GM12878 (cell line): ENCODE results near the gene PIGQ. TPM values are rescaled to one million over a fixed set of nuclear protein-coding genes. Genes with fewer than 3 reads are reported as not detected.

Source experiments
- ATAC-seq: fragments of 200-7000 bp; cut with Tn5 transposase; 3 replicates; pipeline ENCODE4 v1.9.1; 2020; ENCODE audit warnings: mild to moderate bottlenecking, moderate library complexity
- BruUV-seq: library from RNA; stranded (reverse); fragments of 400-500 nt; replicated peaks from 2 replicates; lab custom pipeline; 2021; lab: Mats Ljungman, UMichigan
- CTCF ChIA-PET: fragments of 300-600 bp; sonication (Branson Sonifier 250); formaldehyde crosslinking; extraction: SDS; loops from one replicate; lab custom pipeline; 2021; ENCODE audit warnings: inconsistent platforms; lab: Yijun Ruan, JAX
- POLR2A ChIA-PET: fragments of 350-600 bp; formaldehyde crosslinking; extraction: SDS; loops from one replicate; lab custom pipeline; 2021; ENCODE audit warnings: inconsistent platforms; lab: Charles Lee
- RAD21 ChIA-PET: fragments of 300-600 bp; sonication (Branson Sonifier 250); formaldehyde crosslinking; loops from one replicate; lab custom pipeline; 2023; ENCODE audit warnings: antibody characterized with exemption; ENCODE audit not compliant: unreplicated experiment; lab: Charles Lee
- SMC1A ChIA-PET: fragments of 300-600 bp; sonication (Branson Sonifier 250); formaldehyde crosslinking; loops from one replicate; lab custom pipeline; 2023; ENCODE audit not compliant: unreplicated experiment, uncharacterized antibody; lab: Charles Lee
- DNase-seq: peaks from one replicate; pipeline ENCODE4 v3.0.0-alpha.2; 2011; ENCODE audit warnings: low read depth, low spot score
- FAIRE-seq: peaks from 3 replicates; lab custom pipeline; 2011; peaks lifted over from hg19 to GRCh38; lab: Jason Lieb, UNC
- H2AFZ ChIP-seq: 2 replicates; pipeline ENCODE4 v1.6.0; 2011; ENCODE audit warnings: low read depth, low read length, control low read depth; ENCODE audit not compliant: control insufficient read depth
- H3K27ac ChIP-seq: 2 replicates; pipeline ENCODE4 v1.5.1; 2011; ENCODE audit warnings: control low read depth; ENCODE audit not compliant: control insufficient read depth, insufficient read depth
- H3K27me3 ChIP-seq, 2 experiments: replicated peaks in 1 of 2; 2 replicates each; pipeline versions ENCODE4 v1.6.0 to v1.6.1; 2011; ENCODE audit warnings: low read length in 1 of 2; ENCODE audit not compliant: control insufficient read depth in 2 of 2, insufficient read depth in 2 of 2
- H3K36me3 ChIP-seq, 2 experiments: 2 replicates each; pipeline ENCODE4 v1.5.1; 2011; ENCODE audit warnings: low read length in 1 of 2; ENCODE audit not compliant: control insufficient read depth in 2 of 2, insufficient read depth in 2 of 2
- H3K4me1 ChIP-seq: 2 replicates; pipeline ENCODE4 v1.6.1; 2011; ENCODE audit warnings: mild to moderate bottlenecking, low read length, moderate library complexity, mixed read lengths; ENCODE audit not compliant: control insufficient read depth, insufficient read depth
- H3K4me2 ChIP-seq: 2 replicates; pipeline ENCODE4 v1.6.0; 2011; ENCODE audit warnings: control low read depth; ENCODE audit not compliant: control insufficient read depth, insufficient read depth
- H3K4me3 ChIP-seq: fragments of 200-600 bp; sonication (generic); 2 replicates; pipeline ENCODE4 v1.5.1; 2016
- H3K79me2 ChIP-seq: 2 replicates; pipeline ENCODE4 v1.6.0; 2011; ENCODE audit warnings: low read length; ENCODE audit not compliant: control insufficient read depth, insufficient read depth
- H3K9ac ChIP-seq: 2 replicates; pipeline ENCODE4 v1.8.0; 2011; ENCODE audit warnings: low read length, control low read depth, mixed read lengths; ENCODE audit not compliant: control insufficient read depth, insufficient read depth
- H3K9me3 ChIP-seq: replicated peaks from 3 replicates; pipeline ENCODE4 v1.5.1; 2011; ENCODE audit warnings: mild to moderate bottlenecking, low read length; ENCODE audit not compliant: control insufficient read depth, insufficient read depth
- H4K20me1 ChIP-seq: 2 replicates; pipeline ENCODE4 v1.6.0; 2011; ENCODE audit not compliant: control insufficient read depth, insufficient read depth
- CBX5 ChIP-seq: sonication (generic); IDR thresholded peaks from 2 replicates; pipeline ENCODE4 v1.6.1; 2016; ENCODE audit warnings: low read depth, moderate library complexity, mild to moderate bottlenecking, inconsistent platforms
- DPF2 ChIP-seq: fragments of 450-650 bp; IDR thresholded peaks from 2 replicates; pipeline ENCODE4 v1.6.1; 2017; ENCODE audit warnings: mild to moderate bottlenecking
- EP300 ChIP-seq, 2 experiments: fragments of 150-350 bp in 1 of 2; IDR thresholded peaks; 2 replicates each; pipeline ENCODE4 v1.6.1; 2011 to 2012; ENCODE audit warnings: low read depth in 2 of 2, low read length in 2 of 2, borderline replicate concordance in 1 of 2, improper control_type of control experiment in 1 of 2, inconsistent platforms in 1 of 2; ENCODE audit not compliant: control insufficient read depth in 1 of 2
- FOS ChIP-seq: IDR thresholded peaks from 3 replicates; pipeline ENCODE4 v1.6.1; 2011; ENCODE audit warnings: borderline replicate concordance; ENCODE audit not compliant: insufficient read length; ENCODE audit errors: extremely low read depth
- IKZF2 ChIP-seq, 2 experiments: fragments of 450-650 bp; IDR thresholded peaks; 2 replicates each; pipeline ENCODE4 v1.6.1; 2017; ENCODE audit warnings: mild to moderate bottlenecking in 2 of 2, moderate library complexity in 2 of 2
- JUNB ChIP-seq: IDR thresholded peaks from 2 replicates; pipeline ENCODE4 v1.6.1; 2016; ENCODE audit warnings: antibody characterized with exemption, mild to moderate bottlenecking
- KDM1A ChIP-seq: fragments of 200-600 bp; sonication (generic); IDR thresholded peaks from 2 replicates; pipeline ENCODE4 v1.6.1; 2016; ENCODE audit warnings: borderline replicate concordance
- NFYA ChIP-seq: IDR thresholded peaks from 2 replicates; pipeline ENCODE4 v1.6.1; 2011; ENCODE audit warnings: low read depth, mild to moderate bottlenecking, low read length, improper control_type of control experiment, borderline replicate concordance
- RFX5 ChIP-seq: IDR thresholded peaks from 2 replicates; pipeline ENCODE4 v1.6.1; 2011; ENCODE audit warnings: low read depth, low read length, improper control_type of control experiment
- SIN3A ChIP-seq: IDR thresholded peaks from 2 replicates; pipeline ENCODE4 v1.6.1; 2012; ENCODE audit warnings: low read depth, low read length, improper control_type of control experiment
- SP1 ChIP-seq: IDR thresholded peaks from one replicate; pipeline ENCODE4 v1.6.1; 2011; ENCODE audit warnings: low read depth, low read length
- ZNF217 ChIP-seq: fragments of 450-650 bp; IDR thresholded peaks from 2 replicates; pipeline ENCODE4 v1.6.1; 2017; ENCODE audit warnings: antibody characterized with exemption, mild to moderate bottlenecking
- WGBS: methylation state at CpG from one replicate; pipeline ENCODE4 v1.1.6; 2016; ENCODE audit warnings: low lambda C conversion rate; ENCODE audit not compliant: insufficient replicate concordance, insufficient coverage; ENCODE audit errors: missing lambda C conversion rate; 5-methylcytosine and 5-hydroxymethylcytosine counted together
- in situ Hi-C: fragments of 300-500 bp; cut with MboI; formaldehyde crosslinking; loops from 9 replicates; pipeline ENCODE4 v1.14.3; 2018; ENCODE audit warnings: mixed read lengths
- intact Hi-C: fragments of 100-400 bp; cut with micrococcal nuclease; formaldehyde crosslinking; loops from one replicate; pipeline ENCODE4 v1.14.2; 2022; ENCODE audit not compliant: unreplicated experiment
- polyA plus RNA-seq, 11 experiments: library from polyadenylated mRNA; depleted of rRNA in 4 of 11; unstranded in 6 of 11; stranded (reverse) in 5 of 11; fragments of >200 nt; fragmentation: Nextera tagmentation in 4 of 11; fragmentation: Illumina TruSeq in 1 of 11; extraction: Ambion mirVana in 4 of 11; extraction: Trizol in 1 of 11; gene quantifications; 1 replicate in 1 of 11; 2 replicates in 10 of 11; pipeline versions ENCODE4 v1.2.1 to v1.2.3, GENCODE V29; 2011 to 2016; ENCODE audit warnings: inconsistent platforms in 2 of 11, missing spikeins in 2 of 11, low read depth in 1 of 11
- total RNA-seq, 4 experiments: library from RNA; depleted of rRNA in 3 of 4; stranded (reverse); fragments of >200 nt in 3 of 4; fragmentation: Illumina TruSeq in 1 of 4; extraction: Trizol in 1 of 4; gene quantifications; 2 replicates each; pipeline versions ENCODE4 v1.2.1 to v1.2.3, GENCODE V29; 2013 to 2021
- TF ChIP-seq, protein P1 (sequence below): fragments of 450-650 bp; IDR thresholded peaks from 2 replicates; pipeline ENCODE4 v1.6.1; 2018; ENCODE audit warnings: mild to moderate bottlenecking, low read depth, moderate library complexity; ENCODE audit not compliant: partially characterized antibody
- TF ChIP-seq, protein P2 (sequence below): fragments of 450-650 bp; IDR thresholded peaks from 2 replicates; pipeline ENCODE4 v1.6.1; 2017; ENCODE audit warnings: borderline replicate concordance
- TF ChIP-seq, protein P3 (sequence below): fragments of 450-650 bp; IDR thresholded peaks from 2 replicates; pipeline ENCODE4 v1.6.1; 2017; ENCODE audit warnings: mild to moderate bottlenecking

Gene PIGQ
- total and polyA plus RNA-seq, 10 of the 15 experiments (the other 5 are each of a cell fraction or from before 2014, with no cell fraction given) = 1.8 to 31.3 (median 17.5) TPM; not detected in 1

DNA sequence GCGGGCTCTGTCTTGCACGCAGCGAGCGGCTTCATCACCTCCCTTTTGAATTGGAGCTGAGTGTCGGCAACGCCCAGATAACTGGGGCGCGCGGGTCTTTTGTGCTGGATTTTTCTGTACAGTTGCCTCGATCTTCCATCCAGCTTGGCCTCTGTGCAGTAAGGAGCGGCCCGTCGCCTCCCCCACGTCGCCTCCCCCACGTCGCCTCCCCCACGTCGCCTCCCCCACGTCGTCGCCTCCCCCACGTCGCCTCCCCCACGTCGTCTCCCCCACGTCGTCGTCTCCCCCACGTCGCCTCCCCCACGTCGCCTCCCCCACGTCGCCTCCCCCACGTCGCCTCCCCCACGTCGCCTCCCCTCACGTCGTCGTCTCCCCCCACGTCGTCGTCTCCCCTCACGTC is 25.3 kb upstream of the PIGQ start:
- Histone ChIP-seq H2AFZ (no peak overlapping the region), H3K4me3 (no peak overlapping the region), H3K4me2 (no peak overlapping the region), H3K9me3 (no peaks in the 10 kb centered on the region), H3K9ac (no peak overlapping the region), H3K79me2 (no peaks in the 10 kb centered on the region; the same call in 1 of the 2 replicates), H3K36me3 (peaks cover 0 to 15% of the 10 kb centered on the region in 2 experiments; a peak in 2 of 4 replicates), H3K27ac (no peak overlapping the region), H4K20me1 (no peaks in the 10 kb centered on the region), H3K27me3 (no peaks in the 10 kb centered on the region), H3K4me1 (no peaks in the 10 kb centered on the region)
- ChIA-PET SMC1A (no interaction called here), POLR2A (no interaction called here), CTCF (no interaction called here), RAD21 (no interaction called here)
- FAIRE-seq = no peak
- DNase-seq = no peak
- intact Hi-C loops = no loop called here
- no peak for ATAC-seq
- no TSS peak for BruUV-seq
- in situ Hi-C loops = no loop called here
- WGBS = 92% methylated on average over 13 of the region's 46 CpGs
- no peak for TF ChIP-seq RFX5
- no peak for TF ChIP-seq SIN3A
- TF ChIP-seq IKZF2 (IDR thresholded peaks at IDR 0.05) = no peak
- TF ChIP-seq, protein P1, sequence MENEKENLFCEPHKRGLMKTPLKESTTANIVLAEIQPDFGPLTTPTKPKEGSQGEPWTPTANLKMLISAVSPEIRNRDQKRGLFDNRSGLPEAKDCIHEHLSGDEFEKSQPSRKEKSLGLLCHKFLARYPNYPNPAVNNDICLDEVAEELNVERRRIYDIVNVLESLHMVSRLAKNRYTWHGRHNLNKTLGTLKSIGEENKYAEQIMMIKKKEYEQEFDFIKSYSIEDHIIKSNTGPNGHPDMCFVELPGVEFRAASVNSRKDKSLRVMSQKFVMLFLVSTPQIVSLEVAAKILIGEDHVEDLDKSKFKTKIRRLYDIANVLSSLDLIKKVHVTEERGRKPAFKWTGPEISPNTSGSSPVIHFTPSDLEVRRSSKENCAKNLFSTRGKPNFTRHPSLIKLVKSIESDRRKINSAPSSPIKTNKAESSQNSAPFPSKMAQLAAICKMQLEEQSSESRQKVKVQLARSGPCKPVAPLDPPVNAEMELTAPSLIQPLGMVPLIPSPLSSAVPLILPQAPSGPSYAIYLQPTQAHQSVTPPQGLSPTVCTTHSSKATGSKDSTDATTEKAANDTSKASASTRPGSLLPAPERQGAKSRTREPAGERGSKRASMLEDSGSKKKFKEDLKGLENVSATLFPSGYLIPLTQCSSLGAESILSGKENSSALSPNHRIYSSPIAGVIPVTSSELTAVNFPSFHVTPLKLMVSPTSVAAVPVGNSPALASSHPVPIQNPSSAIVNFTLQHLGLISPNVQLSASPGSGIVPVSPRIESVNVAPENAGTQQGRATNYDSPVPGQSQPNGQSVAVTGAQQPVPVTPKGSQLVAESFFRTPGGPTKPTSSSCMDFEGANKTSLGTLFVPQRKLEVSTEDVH = no peak
- TF ChIP-seq CBX5 = no peak
- TF ChIP-seq, protein P2, sequence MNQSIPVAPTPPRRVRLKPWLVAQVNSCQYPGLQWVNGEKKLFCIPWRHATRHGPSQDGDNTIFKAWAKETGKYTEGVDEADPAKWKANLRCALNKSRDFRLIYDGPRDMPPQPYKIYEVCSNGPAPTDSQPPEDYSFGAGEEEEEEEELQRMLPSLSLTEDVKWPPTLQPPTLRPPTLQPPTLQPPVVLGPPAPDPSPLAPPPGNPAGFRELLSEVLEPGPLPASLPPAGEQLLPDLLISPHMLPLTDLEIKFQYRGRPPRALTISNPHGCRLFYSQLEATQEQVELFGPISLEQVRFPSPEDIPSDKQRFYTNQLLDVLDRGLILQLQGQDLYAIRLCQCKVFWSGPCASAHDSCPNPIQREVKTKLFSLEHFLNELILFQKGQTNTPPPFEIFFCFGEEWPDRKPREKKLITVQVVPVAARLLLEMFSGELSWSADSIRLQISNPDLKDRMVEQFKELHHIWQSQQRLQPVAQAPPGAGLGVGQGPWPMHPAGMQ = no peak
- TF ChIP-seq NFYA = no peak
- TF ChIP-seq, protein P3, sequence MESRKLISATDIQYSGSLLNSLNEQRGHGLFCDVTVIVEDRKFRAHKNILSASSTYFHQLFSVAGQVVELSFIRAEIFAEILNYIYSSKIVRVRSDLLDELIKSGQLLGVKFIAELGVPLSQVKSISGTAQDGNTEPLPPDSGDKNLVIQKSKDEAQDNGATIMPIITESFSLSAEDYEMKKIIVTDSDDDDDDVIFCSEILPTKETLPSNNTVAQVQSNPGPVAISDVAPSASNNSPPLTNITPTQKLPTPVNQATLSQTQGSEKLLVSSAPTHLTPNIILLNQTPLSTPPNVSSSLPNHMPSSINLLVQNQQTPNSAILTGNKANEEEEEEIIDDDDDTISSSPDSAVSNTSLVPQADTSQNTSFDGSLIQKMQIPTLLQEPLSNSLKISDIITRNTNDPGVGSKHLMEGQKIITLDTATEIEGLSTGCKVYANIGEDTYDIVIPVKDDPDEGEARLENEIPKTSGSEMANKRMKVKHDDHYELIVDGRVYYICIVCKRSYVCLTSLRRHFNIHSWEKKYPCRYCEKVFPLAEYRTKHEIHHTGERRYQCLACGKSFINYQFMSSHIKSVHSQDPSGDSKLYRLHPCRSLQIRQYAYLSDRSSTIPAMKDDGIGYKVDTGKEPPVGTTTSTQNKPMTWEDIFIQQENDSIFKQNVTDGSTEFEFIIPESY = no peak
- no peak for TF ChIP-seq KDM1A
- TF ChIP-seq DPF2 = no peak
- TF ChIP-seq ZNF217 = no peak
- no peak for TF ChIP-seq JUNB
- no peak for TF ChIP-seq EP300 (IDR thresholded peaks at IDR 0.05; ENCODE audit: borderline replicate concordance in 1 of 2, control insufficient read depth in 1 of 2, low read depth in 2 of 2, low read length in 2 of 2)
- TF ChIP-seq SP1 = no peak
- no peak for TF ChIP-seq FOS
